Thyroid gland (tissue), 4 donors: Measurements from ENCODE around the gene PEX10. TPM values are rescaled to one million over a fixed set of nuclear protein-coding genes. Genes with fewer than 3 reads are reported as not detected.
A peak's percentile ranks its signal among the peaks of the same experiment; 100 is the strongest.

ENCODE experiments used
- DNase-seq, 2 donors: peaks; one replicate each; pipeline ENCODE4 v3.0.0-alpha.2; 2019
- H3K27ac ChIP-seq, 3 donors: fragments of 200-600 bp; sonication (generic); 1 replicate in 2 of 3; 2 replicates in 1 of 3; pipeline ENCODE4 v1.5.1; 2016 to 2019; ENCODE audit warnings: mild to moderate bottlenecking in 1 of 3, moderate library complexity in 1 of 3
- H3K27me3 ChIP-seq: fragments of 200-600 bp; sonication (generic); one replicate; pipeline ENCODE4 v1.5.1; 2019
- H3K36me3 ChIP-seq, 2 donors: fragments of 200-600 bp; sonication (generic); one replicate each; pipeline ENCODE4 v1.5.1; 2016 to 2019
- H3K4me1 ChIP-seq, 2 donors: fragments of 200-600 bp; sonication (generic); one replicate each; pipeline ENCODE4 v1.5.1; 2017 to 2019
- H3K4me3 ChIP-seq, 3 donors: fragments of 200-600 bp; sonication (generic); replicated peaks in 1 of 3; 1 replicate in 2 of 3; 2 replicates in 1 of 3; pipeline ENCODE4 v1.5.1; 2016; ENCODE audit warnings: mild to moderate bottlenecking in 1 of 3
- H3K9me3 ChIP-seq: fragments of 200-600 bp; sonication (generic); one replicate; pipeline ENCODE4 v1.5.1; 2017
- POLR2A ChIP-seq, 2 donors: fragments of 450-650 bp; IDR thresholded peaks; one replicate each; pipeline ENCODE4 v1.6.1; 2017; ENCODE audit warnings: antibody characterized with exemption in 2 of 2, mild to moderate bottlenecking in 2 of 2, moderate library complexity in 1 of 2
- WGBS, 2 donors: methylation state at CpG; one replicate each; pipeline ENCODE4 v1.1.5; 2017; 5-methylcytosine and 5-hydroxymethylcytosine counted together
- intact Hi-C: fragments of 100-400 bp; cut with DNase I; formaldehyde crosslinking; loops from one replicate; pipeline ENCODE4 v1.15.1; 2023
- total RNA-seq, 4 donors: library from RNA; depleted of rRNA; stranded (reverse); fragments of >200 nt; gene quantifications; one replicate each; pipeline ENCODE4 v1.2.3, GENCODE V29; 2016
- TF ChIP-seq, protein P1 (sequence below), 6 experiments: fragments of 200-600 bp in 3 of 6; fragments of 450-650 bp in 3 of 6; sonication (generic) in 3 of 6; IDR thresholded peaks; one replicate each; pipeline ENCODE4 v1.5.1; 2016 to 2019; ENCODE audit warnings: antibody characterized with exemption in 6 of 6, mild to moderate bottlenecking in 2 of 6, inconsistent platforms in 1 of 6, moderate library complexity in 1 of 6

PEX10 gene
- total RNA-seq, 4 donors from 2014 or later: 25.0 to 35.2 (median 33.5) TPM

DNA sequence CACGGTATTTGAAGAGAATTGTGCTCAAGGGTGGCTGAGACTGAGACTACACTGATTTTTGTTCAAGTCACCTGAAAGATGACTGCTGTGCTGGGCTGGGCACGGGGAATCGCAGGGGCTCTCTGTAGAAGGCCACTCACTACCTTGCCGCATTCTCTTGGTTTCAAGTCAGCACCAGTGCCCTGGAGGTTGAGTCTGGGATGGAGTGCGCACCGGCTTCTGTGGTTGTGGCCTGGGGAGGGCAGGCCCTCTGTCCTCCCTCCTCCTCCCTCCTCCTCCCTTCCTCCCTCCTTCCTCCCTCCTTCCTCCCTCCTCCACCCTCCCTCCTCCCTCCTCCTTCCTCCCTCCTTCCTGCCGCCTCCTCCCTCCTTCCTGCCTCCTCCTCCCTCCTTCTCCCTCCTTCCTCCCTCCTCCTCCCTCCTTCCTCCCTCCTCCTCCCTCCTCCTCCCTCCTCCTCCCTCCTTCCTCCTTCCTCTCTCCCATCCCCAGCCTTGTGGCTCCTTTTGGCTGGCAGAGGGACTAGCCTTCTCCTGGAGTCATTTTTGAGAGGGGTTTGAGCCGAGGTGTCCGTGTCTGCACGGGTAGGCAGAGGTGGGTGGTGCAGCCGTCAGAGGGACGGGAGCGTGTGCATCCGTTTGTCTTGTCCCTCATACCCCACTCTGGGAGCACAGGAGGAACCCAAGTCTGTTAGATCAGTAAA lies 11.3 kb downstream of the PEX10 start:
- Histone ChIP-seq H3K9me3 (no peaks in the 10 kb centered on the region), H3K4me3 (no peak overlapping the region), H3K27me3 (no peaks in the 10 kb centered on the region), H3K27ac (no peak overlapping the region), H3K36me3 (peaks cover 61 to 80% of the 10 kb centered on the region in 2 donors), H3K4me1 (peaks cover 0 to 3% of the 10 kb centered on the region in 2 donors)
- intact Hi-C loops: no loop called here
- TF ChIP-seq, protein P1, sequence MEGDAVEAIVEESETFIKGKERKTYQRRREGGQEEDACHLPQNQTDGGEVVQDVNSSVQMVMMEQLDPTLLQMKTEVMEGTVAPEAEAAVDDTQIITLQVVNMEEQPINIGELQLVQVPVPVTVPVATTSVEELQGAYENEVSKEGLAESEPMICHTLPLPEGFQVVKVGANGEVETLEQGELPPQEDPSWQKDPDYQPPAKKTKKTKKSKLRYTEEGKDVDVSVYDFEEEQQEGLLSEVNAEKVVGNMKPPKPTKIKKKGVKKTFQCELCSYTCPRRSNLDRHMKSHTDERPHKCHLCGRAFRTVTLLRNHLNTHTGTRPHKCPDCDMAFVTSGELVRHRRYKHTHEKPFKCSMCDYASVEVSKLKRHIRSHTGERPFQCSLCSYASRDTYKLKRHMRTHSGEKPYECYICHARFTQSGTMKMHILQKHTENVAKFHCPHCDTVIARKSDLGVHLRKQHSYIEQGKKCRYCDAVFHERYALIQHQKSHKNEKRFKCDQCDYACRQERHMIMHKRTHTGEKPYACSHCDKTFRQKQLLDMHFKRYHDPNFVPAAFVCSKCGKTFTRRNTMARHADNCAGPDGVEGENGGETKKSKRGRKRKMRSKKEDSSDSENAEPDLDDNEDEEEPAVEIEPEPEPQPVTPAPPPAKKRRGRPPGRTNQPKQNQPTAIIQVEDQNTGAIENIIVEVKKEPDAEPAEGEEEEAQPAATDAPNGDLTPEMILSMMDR (IDR thresholded peaks at IDR 0.05): no peak
- no peak for TF ChIP-seq POLR2A (IDR thresholded peaks at IDR 0.05)
- DNase-seq: no peak
- 92 to 93% methylated on average over 11 to 14 of the region's 14 CpGs for WGBS, 2 donors

DNA sequence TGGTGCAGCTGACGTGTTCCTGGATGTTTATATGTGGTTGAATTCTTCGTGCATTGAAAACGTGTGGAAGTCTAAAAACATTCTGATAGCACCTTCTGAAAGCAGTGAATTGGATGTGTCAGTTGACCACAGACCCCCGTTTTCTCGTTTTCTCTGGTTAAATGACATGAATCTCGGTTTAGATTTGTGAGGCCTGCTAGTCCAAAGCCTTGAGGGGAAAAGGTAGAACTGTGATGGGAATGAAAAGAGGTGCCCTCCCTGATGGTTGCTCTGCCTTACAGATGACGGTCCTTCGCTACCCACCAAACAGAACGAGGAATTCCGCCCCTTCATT lies 11.8 kb downstream of the PEX10 start:
- Histone ChIP-seq H3K27ac (no peak overlapping the region), H3K27me3 (no peaks in the 10 kb centered on the region), H3K4me3 (no peak overlapping the region), H3K4me1 (peaks cover 0 to 3% of the 10 kb centered on the region in 2 donors), H3K9me3 (no peaks in the 10 kb centered on the region), H3K36me3 (peaks cover 60 to 75% of the 10 kb centered on the region in 2 donors)
- no peak for TF ChIP-seq POLR2A (IDR thresholded peaks at IDR 0.05)
- TF ChIP-seq, protein P1 (IDR thresholded peaks at IDR 0.05): no peak
- 91 to 92% methylated on average over 10 of the region's 10 CpGs for WGBS, 2 donors
- DNase-seq: no peak
- intact Hi-C loops: no loop called here

DNA sequence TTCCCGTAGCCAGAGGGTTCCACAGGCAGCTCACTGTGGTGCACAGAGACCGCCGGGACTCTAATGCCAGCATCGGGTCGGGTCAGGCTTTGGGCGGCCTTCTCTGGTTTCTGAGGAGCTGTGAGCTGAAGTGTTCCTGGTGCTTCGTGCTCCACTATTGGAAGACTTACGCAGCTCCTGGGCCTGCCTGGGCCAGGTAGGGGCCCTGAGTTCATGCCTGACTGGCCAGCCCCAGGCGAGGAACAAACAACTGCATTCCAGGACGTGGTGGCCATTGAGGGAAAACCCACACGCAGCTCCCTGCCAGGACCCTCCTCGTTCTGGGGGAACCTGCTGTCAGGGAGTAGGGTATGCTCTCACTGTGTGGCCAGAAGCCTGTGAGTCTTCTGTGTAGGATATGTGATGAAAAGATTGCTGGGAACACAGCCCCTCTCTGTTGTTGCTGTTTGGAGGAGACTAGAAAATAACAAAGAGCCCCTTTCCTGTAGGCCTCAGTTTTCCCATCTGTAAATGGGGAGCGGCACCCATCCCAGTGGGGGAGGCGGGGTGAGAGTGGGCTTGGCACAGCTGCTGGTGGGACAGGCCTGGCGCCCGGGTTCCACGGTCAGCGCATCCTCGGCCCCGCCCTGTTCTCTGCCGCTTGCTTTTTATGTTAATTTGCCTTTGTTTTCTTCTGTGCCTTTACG lies 12.3 kb downstream of the PEX10 start:
- intact Hi-C loops: no loop called here
- no peaks in the 10 kb centered on the region for H3K27me3 ChIP-seq

DNA sequence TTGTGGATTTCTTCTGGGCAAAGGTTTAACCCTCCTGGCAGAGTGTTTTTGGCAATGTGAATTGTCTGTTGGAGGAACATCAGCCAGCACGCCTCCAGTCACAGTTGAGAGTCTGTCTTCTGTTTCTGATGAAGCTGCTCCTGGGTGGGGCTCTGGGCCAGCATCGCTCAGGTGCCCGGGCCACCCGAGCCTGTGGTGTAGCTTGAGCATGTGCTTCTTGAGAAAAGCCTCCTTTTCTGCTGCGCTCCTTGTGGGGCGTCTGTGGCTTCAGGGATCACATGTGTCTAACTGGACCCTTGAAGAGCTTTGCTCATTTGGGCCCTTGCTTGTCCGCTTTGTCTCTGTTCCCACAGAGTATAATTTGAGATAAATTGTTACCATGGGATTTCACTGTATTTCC lies 13.5 kb downstream of the PEX10 start:
- intact Hi-C loops: no loop called here
- Histone ChIP-seq H3K27ac (no peak overlapping the region), H3K9me3 (no peaks in the 10 kb centered on the region), H3K4me1 (peaks cover 3 to 7% of the 10 kb centered on the region in 2 donors), H3K36me3 (peaks cover 43 to 66% of the 10 kb centered on the region in 2 donors), H3K4me3 (no peak overlapping the region), H3K27me3 (no peaks in the 10 kb centered on the region)
- WGBS, 2 donors: 83 to 86% methylated on average over 6 to 7 of the region's 7 CpGs
- TF ChIP-seq POLR2A (IDR thresholded peaks at IDR 0.05): no peak
- TF ChIP-seq, protein P1 (IDR thresholded peaks at IDR 0.05): no peak
- no peak for DNase-seq

More for the DNA sequence above, 12.3 kb downstream of the PEX10 start:
- 68% methylated on average over 20 to 22 of the region's 22 CpGs for WGBS, 2 donors
- TF ChIP-seq, protein P1 (IDR thresholded peaks at IDR 0.05): no peak
- no peak for TF ChIP-seq POLR2A (IDR thresholded peaks at IDR 0.05)
- Histone ChIP-seq H3K4me1 (peaks cover 0 to 3% of the 10 kb centered on the region in 2 donors), H3K4me3 (no peak overlapping the region), H3K9me3 (no peaks in the 10 kb centered on the region), H3K27ac (peak overlapping the region; percentile 10 to 63 (median 24)), H3K36me3 (peaks cover 55 to 70% of the 10 kb centered on the region in 2 donors)
- DNase-seq: peak; percentile 45 to 67
